GM19035 (cell line): ENCODE data around the gene UQCRQ.

Experiments used
- ATAC-seq: cut with Tn5 transposase; IDR thresholded peaks from one replicate; pipeline ENCODE4 v1.9.1; 2021; ENCODE audit not compliant: unreplicated experiment

Gene UQCRQ

DNA sequence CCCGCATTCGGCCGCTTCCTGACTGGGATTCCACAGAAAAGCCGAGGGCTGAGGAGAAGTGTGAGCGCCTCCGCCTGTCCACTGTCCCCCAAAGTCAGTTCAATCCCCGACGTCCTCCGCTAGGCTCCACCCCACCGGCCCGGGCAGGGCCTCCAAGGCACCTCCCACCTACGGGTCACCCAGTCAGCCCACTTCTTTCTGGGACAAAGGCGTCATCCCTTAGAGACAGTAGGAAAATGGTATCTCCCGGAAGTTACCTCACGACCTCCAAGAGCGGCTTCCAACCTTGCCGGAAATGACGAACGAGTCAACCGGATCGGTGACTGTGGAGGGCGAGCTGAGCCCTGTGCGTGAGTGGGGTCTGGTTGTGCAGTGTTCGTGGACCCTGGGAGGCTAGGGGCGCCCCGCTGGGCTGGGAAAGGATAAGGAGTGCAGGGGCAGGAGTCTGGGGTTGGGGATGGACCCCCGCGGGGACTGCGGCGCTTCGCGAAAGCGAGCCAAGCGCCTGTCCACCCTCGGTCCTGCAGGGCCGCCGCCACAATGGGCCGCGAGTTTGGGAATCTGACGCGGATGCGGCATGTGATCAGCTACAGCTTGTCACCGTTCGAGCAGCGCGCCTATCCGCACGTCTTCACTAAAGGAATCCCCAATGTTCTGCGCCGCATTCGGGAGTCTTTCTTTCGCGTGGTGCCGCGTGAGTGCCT lies at the start of gene UQCRQ, which contains the start of gene GDF9:
UQCRQ (plus strand) TSS at position 301 of the 704 bp plus-strand sequence; CDS start at position 541, 240 bp downstream.
GDF9 (minus strand) TSS at position 128 of the 704 bp plus-strand sequence. CDS start 1,936 bp downstream, outside the sequence.
- ATAC-seq = peak; percentile 98

DNA sequence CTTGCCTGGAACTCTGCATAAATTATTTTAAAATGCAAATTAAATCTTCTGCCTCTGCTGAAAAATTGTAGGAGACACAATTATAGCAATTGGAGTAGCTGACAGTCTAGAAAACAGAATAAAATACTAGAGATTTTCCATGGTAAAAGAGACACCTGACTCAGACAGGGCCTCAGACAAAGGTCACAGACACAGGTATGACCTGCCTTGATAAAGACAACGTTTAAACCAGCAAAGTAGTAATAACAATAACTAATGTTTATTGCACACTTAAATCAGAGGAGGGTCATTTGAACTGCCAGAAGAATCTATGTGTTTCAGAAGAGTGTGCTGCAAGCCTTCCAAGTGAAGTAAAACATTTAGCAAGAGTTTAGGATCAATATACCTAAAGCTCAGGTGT lies 49.4 kb upstream of the UQCRQ start:
- ATAC-seq = no peak

DNA sequence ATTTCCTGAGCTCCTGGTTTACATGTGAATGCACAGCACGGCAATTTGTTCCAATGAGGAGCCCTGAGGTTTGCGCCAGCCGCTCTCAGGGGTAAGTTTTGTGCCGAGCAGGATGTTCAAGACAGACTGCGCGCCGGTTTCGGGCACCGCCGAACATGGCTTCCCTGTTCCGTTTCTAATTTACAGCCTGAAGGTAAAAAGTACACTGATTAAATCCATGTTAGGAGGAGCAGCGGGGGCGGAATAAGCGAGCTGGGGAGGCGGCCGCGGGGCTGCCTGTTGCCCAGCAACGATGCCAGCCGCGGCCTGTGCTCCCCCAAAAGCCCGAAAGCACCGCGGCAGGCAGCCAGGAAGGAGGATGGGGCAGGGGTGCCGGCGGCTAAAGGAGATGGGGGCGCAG lies 47.0 kb upstream of the UQCRQ start:
- ATAC-seq = no peak

DNA sequence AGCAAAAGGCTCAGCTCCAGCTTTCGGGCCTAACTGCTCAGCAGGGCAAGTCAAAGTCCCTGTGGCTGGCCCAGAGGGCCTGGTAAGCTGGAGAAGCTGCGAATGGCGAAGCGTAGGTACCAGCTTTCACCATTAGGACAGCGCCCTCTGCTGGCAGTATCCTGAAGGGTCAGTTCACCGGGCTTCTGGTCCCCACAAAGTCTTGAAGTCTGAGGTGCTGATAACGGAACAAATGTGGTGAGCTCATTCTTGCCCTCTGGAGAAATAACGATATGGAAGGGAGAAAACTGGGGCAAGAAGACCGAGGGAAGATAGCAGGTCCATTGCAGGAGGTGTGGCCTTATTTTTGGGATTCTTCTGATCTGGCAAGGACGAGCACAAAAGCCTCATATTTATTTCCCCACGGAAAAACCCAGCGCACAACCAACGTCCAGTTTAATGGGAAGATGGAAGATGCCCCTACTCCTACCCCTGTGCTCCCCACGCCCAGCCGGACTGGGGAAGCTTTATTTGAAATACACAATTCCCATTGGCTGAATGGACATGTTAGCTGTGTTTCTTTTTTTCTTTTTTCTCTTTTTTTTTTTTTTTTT lies 46.2 kb upstream of the UQCRQ start:
- ATAC-seq = peak; percentile 90

DNA sequence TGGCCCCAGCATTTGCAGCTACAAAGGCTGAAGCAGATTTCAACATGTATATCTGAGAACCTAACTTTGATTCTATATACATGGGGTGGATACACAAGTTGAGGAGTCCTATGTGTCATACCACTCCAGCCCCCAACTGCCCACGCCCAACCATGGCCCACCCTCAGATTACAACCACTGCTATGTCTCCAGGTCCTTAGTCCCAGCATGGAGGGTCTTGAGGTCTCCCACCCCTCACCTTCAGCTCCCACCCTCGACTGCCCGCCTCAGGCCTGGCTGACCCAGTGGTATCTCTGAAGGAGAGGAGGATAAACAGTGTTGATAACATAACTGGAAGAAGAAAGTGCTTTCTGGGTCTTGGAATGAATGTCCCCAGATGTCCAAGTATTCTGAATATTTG lies 45.1 kb upstream of the UQCRQ start:
- ATAC-seq = no peak

DNA sequence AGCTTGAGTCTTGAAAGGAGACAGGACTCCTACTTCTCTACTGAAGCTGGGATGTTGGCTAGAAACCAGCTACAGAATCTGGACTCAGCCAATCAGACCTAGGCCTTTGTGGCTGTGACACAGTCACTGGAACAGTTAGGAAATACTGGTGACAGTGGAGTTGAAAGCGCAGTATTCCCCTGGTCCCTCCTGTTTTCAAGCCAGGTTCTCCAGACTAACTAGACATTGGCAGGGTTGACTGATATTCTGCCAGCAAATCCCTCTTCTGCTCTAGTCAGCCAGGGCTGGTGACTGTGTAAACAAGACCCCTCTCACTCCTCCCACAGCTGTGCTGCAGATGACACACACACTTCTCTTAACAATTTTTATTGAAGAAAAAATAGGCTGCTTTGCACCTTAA lies 44.7 kb upstream of the UQCRQ start:
- ATAC-seq = no peak

DNA sequence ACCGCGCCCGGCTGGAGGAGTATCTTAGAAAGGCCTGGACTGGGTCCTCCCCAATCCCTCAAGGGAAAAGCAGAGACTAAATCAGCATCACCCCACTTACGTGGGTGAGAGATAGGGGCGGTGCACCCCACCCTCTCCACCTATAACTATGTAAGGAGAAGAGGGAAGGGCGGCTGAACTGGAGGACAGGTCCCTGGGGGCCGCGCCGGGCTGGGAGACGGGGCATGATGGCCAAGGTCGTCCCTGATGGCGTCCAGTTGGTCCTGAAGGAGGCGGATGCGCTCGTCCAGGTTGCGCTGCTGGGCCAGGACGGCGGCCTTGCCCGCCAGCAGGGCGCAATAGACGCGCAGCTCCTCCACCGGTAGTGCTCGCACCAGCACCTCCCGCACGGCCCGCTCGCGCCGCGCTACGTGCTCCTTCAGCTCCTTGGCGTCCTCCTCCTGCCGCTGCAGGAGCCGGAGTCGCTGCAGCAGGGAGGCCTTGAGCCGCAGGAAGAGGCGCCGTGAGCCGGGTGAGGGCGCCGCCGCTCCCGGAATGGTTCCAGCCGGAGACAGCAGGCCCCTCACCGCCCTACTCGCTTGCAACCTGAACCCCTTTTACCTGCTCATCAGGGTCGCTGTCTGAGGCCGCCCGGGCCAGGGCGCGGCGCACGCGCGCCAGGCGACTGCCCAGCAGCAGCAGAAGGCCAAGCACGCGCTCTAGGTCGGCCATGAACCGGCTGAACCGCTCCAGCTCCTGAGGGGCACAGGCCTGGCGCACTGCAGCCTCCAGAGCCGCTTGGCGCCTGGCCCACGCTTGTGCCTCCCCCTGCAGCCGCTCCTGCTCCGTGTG lies 43.6 kb upstream of the UQCRQ start:
- no peak for ATAC-seq

DNA sequence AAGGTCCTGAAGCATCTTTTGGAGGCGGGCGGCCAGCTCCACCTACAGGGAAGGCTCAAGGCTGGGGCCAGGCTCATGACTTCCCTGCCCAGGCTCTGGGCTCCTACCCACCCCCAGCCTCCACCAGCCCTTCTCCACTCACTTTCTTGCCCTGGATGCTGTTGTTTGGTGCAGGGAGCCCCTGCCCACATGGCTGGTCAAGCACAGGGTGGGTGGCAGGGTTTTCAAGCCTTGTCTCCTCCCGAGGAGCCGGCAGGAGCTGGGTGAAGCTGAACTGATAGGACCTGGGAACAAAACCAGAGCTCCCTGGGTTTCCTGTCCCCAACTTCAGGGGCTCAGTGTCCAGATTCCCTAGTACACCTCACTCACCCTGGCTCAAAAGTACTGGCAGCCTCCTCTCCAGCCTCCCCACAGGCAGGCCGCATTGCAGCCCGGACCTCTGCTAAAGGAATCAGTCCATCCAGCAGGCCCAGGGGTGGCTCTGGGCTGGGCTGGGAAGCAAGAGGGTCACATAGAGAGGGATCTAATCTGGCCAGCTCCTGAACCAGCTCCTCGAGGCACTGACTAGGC lies 42.9 kb upstream of the UQCRQ start:
- no peak for ATAC-seq

DNA sequence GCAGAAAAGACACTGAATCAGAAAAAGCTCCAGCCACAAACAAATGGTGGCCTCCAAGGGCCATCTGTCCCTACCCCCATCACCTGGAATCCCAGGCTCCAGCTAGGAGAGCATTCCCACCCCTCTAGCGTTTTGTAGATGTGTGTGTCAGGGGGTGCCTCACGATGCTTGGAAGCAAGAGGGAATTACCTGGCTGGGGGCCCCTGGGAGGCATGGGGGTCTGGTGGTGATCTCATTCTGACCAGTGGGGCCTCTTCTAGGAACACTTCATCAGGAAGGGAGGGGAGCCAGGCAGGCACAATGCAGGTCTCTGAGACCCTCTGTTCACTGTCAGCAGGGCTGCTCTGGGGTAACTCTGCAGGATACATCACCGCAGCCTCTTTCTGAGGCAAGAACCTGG lies 42.0 kb upstream of the UQCRQ start:
- no peak for ATAC-seq

DNA sequence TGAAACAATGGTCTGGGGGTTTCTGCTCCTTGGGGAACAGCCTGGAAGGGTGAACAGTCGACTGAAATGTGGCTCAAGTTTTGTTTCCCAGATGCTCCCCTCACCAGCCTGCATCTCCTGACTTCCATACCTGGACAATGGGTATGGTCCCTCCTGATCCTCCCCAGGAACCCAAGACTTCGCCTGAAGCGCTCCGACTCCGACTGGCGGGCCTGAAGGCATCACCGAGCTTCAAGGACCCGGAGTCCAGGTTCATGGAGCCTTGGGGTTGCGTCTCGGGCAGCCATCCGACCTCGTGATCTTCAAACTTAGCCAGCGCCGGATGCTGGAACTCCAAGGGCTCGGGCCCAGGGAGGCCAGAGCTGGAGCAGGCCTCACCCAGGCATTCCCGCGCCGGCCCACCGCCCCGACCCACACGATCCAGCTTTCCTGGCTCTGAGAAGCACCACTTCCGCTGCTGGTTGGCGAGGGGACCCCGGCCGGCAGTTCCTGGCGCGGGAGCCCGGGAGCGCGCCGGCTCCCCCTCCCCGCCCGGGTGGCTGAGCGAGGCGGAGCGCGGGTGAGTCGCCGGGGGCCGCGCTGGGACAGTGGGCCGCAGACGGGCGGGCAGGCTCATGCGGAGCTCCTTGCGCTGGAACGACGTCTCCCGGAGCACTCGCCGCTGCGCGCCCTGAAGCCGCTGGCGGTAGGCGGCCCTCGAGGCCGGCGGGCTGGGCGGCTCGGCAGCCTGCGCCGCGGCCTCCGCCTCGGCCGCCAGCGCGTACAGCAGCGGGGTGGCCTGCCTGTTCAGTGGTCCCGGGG lies 41.2 kb upstream of the UQCRQ start:
- ATAC-seq = no peak

DNA sequence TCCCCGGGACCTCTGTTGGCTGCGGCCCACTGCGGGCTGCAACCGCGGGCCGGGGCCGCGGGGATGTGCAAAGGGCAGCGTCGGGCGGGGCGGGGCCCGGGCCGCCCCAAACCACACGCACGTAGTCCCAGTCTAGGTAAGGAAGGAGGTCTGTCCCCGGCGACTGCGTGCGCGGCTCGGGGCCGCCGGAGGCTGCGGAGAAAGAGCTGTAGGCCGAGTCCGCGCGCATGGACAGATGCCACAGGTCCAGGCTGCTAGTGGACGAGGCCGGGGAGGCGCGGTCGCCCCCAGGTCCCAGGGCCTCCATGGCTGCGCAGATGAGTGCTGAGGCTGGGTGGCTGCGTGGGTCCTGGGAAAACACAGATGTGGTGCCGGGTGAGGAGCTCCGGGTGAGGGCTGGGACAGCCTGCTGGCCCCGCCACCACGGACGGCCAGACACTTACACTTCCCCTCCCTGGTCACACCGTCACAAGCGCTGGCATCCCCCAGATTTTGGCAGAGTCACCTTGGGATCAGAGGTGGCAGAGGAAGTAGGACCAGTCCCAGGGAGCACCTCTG lies 40.5 kb upstream of the UQCRQ start:
- no peak for ATAC-seq

DNA sequence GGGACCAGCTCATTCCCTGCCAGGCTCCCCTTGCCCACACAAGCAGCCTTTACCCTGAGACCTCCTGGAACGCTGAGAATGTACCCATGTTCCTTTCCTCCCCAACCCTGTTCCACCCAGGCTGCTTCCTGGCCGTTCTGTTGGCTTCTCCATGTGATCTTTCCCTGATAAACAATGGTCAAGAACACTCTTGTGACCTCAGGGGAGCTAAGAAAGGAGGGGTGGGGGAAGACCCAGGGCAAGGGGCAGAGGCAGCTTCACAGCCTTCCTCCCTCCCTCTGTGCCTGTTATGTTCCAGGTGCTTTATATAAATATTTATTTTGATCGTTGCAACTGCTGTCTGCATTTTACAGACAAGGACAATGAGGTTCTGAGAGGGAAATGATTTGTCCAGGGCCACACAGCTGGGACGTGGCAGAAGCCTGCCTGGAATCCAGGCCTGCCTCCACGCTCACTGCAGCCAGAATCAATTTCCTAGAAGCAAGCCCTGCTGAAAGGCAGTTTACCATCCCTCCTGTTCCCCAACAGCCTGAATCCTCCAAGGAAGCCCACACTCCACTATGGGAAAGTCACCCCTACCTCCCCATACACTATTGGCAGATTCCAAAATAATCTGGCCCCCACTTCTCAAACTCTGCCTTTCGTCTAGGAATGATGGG lies 39.9 kb upstream of the UQCRQ start:
- ATAC-seq = no peak

DNA sequence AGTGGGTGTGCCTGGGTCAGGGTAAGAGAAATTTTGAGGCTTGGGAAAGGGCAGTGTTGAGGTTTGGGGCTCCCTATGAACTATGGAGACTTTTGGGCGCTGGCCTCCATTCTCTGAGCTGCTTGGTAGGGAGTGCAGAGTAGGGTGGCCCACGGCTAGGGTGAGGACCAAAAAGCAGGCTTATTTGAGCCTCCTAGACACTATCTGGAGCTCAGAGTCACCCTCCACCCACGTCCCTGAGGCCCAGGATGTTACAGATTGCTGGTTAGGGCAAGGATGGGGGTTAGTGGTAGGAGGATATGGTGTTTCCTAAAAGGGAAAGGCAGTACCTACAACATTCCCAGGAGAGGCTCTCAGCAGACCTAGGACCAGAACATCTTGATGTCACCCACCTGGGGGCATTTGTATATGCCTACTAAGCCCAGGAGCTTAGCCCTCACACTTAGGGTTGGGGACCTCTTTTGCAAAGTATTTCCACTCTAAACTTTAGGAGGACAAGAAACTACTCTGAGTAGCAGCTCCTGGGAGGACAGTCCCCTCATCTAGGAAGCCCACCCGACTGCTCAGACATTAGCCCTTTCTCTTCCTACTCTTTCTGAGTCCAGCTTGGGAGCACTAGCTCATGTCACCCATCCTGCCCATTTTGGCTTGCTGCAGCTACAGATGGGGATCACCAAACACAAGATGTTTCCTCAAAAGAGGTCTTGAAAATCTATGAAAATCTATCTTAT lies 38.3 kb upstream of the UQCRQ start:
- no peak for ATAC-seq

DNA sequence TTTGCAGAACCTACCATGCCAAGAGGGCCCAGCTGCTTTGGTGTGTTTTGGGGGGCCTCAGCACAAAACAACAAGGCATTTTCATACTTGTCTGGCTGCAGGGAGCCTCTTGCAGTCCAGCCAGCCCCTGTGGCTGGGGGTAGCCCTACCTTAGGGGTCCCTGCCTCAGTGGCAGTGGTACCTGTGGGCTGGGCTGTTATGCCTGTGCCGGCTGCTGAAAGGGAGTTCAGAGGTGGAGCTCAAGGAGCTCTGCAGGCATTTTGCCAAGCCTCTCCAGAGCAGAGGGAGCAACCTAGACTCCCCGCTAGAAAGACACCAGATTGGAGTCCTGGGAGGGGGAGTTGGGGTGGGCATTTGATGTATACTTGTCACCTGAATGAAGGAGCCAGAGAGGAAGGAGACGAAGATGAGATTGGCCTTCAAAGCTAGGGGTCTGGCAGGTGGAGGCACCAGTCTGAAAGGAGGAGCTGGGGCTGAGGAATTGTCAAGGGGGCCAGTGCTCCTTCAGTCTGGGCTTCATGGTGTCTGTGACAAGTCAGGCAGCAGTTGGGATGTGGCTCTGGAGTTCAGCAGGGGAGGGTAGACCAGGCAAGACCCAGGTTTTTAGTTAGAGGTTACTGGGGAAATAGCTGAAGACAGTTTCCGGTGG lies 37.5 kb upstream of the UQCRQ start:
- no peak for ATAC-seq

DNA sequence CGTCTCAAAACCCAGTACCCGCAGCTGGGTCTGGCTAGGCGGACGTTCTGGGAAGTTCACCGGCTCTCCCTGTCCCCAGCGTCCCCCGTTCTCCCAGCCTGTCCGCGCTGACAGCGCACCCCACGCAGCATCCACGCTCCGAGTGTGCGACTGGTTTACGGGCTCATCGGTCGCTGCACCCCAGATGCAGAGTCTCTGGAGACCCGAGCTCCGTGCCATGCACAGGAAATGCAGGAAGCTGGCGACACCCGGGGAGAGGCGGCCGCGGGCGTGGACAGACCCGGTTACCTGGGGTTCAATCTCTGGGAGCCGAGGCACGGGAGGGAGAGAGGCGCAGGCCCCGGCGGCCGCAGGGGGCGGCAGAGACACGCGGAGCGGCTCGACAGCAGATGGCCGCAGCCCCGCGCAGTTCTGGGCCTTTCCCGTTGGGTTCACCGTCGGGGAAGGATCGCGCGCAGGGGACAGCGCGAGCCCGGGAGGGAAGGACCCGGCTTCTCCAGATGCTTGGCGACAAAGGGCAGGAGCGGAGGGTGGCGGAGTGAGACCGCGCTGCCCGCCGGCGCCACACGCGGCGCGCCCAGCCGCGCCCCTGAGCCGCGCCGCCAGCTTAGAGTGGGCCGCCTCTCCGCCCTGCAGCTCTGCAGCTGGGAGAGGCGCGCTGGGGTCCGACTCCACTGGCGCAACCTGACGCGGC lies 36.6 kb upstream of the UQCRQ start:
- ATAC-seq = peak; percentile 82

DNA sequence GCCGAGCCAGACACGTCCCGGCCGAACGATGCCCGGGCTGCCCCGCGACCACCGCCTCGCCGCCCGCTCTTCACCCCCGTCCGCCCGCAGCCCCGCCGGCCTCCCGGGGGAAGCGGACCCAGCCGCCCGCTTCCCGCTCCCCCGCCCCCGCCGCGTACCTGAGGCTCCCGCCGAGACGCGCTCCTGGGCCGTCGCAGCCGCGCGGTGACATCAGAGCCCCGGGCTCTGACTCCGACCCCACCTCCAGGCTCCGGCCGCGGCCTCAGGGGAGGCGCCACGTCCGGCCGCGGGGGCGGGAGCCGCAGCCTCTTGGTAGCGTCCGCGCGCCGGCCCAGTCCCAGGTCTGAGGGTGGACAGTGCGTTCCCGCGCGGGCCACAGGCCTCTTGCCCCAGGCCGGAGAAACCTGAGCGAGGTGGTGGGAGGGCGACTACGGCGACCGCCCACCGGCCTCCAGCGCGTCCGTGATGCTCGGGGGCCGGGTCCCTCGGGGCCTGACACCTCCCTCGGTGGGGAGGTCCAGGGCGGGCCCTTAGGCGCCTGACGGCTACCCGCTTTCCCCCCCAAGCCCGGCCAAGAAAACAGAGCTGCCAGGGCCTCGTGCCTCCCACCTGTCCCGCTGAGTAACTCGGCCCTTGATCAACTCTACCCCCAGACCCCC lies 35.9 kb upstream of the UQCRQ start, which contains the start of gene SHROOM1:
SHROOM1 (minus strand) TSS at position 212 of the 659 bp plus-strand sequence. CDS start 4,507 bp downstream, outside the sequence.
- ATAC-seq = peak; percentile 77

DNA sequence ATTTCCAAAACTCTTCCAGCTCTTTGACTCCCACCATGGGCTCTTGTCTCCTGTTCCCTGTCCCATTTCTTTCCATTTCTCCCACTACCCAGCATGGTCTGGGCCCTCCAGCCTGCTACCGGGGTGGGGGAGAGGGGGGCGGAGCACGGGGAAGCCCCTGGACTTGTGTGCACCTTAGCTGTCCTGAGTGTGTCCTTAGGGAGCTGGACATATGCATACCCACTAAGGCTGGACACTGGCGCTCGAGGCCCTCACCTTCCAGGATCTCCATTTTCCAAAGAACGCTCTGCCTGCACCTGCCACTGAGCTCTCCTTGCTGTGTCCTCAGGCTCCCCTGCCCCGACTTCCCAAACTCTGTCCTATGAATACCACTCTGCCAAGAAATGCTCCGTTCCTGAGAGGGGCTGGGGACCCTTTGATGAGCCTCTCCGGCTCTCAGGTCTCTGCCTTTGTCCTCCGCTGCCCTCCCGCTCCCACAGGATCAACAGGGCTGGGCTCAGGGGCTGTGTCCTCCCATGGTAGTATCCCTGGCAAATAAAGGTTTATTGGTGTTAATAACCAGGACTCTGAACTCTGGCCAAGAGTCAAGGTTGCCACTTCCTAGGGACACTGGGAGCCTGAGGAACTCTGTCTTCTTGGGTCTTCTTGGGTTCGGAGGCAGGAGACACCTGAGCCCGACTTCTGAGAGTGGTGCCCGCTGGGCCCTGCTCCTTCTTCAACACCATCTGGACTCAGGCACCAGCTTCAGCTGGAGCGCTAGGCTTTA lies 35.2 kb upstream of the UQCRQ start:
- ATAC-seq = no peak
